ENCODE results near the gene SEMG2.

- TF ChIP-seq EZH2phosphoT487 (IDR thresholded peaks at IDR 0.05; ENCODE audit: insufficient read depth, low read depth) (no peak), EZH2 (IDR thresholded peaks at IDR 0.05; ENCODE audit: insufficient read depth, poor library complexity, severe bottlenecking) (no peak)
Measured at GRCh38 chr20:45257711-45258110, 36.5 kb downstream of the SEMG2 start.
